HG02852 (cell line): ENCODE data around the gene BUB1B.

Experiments
- ATAC-seq: cut with Tn5 transposase; IDR thresholded peaks from one replicate; pipeline ENCODE4 v1.9.1; 2021; ENCODE audit warnings: mild to moderate bottlenecking, moderate library complexity; ENCODE audit not compliant: unreplicated experiment

The BUB1B gene

DNA sequence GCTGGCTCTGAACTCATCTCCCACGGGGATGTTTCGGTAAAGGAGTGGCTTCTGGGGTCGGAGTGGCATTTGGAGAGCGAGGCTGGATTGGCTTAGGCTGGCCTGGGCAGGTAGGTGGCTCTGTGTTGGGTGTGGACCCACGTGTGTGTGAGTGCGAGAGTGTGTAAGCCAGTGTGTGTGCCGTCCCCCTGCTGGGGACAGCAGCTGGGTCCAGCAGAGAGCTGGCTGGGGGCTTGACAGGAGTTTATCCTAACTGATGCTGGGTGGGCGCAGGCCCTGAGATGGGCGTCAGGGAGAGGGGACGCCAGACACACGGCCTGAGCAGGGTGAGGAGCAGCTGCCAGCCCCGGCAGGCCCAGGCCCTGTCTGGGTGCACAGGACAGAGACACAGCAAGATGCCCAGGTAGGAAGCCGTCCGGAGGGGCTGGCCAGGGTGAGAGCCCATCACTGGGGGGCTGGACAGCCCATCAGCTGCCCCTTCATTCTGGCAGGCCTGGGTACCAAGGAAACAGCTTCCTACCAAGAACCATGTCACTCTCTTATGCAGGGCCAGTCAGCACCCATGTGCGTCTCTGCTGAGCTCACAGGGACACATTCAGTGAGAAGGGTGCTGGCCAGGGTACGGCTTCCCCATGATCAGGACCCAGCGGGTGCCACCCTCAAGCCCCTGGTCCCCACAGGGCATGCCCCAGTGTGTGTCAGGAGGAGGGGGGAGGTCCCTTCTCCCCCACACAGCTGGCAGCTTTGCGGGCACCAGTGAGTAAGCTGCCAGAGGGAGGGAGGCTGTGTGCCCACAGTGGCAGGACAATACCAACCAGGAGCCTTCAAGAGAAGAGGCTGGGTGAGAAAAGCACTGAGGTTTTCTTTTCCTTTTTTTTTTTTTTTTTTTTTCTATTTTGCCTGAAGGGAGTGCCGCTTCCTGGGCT is 79.1 kb downstream of the BUB1B start:
- no peak for ATAC-seq

DNA sequence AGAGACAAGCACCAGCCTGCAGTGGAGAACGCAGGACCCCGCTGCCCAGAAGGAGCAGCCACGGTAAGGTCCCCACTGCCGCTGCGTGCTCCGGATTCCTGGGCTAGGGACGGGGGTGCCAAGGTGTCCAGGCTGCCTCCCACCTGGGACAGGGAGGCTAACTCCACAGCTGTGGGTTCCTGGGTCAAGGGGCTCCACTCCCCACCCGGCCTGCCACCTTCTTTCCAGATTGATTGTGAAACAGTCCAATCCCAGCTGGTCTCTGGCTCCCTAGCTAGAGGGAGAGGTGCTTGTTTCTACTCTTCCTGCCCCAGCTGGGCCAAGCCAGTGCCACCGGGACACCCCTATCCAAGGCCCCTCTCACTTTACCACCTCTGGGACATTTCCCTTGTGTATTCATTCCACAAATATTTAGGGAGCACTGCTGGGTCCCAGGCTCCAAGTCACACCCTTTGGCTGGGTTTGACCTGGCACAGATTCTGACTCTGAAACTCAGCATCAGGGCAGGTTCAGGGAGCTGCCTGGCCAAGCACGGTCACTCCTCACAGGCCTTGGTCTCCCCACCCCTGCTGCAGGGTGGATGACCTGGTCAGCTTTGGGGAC is 79.9 kb downstream of the BUB1B start:
- ATAC-seq = no peak

DNA sequence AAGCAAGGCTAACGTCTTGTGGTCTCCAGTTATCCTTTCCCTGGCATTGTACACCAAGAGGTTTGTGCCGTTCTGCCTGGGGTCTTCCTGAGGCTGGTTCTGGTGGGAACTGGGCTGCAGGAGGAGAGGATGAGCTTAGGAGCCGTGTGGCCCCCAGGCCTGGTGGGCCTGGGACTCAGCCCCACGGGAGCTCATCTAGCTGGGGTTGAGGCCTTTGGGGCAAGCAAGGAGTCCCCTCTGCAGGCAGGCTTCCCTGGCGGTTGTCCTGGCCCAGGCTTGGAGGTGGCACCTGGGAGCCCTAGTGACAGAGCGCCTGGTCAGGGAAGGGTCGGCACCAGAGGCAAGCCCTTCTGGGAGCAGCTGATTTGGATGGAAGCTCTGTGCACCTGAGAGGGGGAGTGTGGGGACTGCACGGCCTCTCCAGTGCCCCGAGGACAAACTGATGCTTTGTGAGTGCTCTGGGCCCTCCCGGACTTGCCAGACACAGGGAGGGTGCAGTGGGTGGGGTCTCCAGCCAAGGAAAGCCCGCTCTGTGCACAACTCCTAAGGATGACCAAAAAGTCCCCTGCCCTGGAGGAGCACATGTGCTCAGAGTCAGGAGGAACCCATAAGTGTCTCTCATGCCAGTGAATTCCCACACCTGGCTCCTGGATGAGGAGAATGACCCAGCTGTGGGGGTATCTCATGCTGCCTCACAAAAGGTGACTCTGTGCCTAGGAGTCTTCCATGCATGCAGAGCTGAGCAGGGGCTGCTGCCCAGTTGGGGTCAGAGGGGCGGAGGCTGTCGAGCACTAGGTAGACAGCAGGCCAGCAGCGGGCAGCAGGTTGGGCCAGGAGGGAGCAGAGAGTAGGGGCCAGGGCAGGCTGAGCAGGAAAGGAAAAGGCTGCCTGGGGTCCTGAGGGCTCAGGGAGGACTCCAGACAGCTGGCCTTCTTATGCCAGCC is 80.7 kb downstream of the BUB1B start:
- ATAC-seq = no peak

DNA sequence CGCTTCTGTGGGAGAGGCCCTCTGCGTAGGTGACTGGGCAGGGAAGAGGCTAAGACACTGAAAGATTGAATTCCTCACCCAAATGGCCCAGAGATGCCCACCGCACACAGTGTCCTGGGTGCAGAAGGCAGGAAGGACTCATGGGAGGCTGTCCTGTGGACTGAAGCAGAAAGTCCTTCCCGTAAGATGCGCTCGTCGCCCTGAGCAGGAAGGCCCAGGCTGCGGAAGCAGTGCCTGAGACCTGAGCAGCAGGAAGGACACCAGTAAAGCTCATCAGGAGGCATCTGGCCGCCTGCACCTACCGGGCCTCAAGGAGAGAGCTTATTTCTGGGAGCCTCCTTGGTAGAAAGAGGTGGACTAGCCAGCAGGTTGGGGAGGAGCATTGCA is 81.3 kb downstream of the BUB1B start:
- ATAC-seq = no peak

DNA sequence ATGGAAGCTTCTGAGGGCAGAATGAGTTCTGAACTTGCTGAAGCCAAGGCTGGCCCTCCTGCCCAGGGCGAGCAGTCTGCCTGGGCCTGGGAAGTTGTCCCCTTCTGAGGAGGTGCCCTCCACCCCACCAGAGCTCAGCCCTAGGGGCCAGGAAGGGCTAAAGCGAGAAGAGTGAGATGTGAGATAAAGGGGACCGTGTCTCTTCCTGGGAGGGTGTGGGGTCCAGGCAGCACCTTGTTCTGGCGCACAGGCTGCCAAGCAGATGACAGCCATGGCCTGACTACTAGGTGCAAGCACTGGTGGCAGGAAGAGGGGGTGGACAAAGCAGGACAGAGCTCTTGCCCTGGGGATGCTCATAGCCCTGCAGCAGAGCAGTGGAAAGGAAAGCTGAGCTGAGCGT is 81.7 kb downstream of the BUB1B start:
- no peak for ATAC-seq

DNA sequence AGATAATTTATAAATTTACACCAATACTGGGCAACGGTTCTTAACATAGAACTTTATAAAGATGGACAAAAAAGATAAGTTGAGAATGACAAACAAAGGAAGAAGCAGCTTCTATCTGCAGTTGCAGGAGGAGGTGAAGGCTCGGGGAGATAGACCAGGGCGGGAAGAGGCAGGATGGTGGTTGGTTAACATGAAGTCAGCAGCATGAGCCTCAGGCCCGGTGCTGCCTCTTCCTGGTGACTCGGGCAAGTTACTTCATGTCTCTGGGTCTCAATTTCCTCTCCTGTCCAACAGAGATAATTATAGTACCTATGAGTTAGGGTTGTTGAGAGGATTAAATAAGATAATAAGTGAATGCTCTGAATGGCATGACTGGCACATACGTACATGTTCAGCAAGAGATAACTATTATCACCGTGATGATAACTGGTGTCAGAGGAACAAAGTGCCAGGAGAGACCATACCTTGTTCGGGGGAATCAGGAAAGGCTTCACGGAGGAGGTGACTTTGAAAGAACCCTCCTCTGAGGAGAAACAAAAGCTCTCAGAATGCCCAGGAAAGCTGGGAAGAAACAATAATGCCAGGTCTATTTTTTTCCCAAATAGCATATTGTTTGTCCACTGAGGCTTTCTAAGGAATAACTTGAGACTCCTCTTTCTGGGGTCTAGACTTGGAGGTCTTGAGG is 82.4 kb downstream of the BUB1B start:
- ATAC-seq = no peak

DNA sequence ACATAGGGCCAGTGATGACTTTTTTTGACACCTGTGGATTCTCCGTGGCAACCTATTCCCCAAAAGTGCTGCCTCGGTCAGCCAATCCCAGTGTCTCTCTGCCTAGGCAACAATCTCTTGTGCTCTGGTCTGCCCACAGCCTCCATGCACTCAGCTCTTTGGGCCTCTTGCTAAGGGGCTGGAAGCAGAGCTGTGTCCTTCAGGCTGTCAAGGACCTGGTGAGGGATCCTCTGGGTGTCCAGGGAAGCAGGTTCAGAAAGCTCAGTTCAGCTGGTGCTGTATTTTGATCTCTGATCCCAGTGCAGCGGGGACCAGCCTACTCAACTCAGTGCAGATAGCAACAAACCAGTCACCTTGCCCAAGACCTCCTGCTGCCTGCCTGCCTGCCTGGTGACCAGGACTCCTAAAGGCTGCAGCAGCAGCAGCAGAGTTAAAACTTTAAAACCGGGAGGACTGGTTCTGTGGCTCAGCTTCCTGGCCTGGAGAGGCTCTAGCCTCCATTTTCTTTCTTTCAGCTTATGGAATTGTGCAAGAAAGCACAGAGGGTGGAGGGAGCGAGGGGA is 84.2 kb downstream of the BUB1B start:
- ATAC-seq = no peak

DNA sequence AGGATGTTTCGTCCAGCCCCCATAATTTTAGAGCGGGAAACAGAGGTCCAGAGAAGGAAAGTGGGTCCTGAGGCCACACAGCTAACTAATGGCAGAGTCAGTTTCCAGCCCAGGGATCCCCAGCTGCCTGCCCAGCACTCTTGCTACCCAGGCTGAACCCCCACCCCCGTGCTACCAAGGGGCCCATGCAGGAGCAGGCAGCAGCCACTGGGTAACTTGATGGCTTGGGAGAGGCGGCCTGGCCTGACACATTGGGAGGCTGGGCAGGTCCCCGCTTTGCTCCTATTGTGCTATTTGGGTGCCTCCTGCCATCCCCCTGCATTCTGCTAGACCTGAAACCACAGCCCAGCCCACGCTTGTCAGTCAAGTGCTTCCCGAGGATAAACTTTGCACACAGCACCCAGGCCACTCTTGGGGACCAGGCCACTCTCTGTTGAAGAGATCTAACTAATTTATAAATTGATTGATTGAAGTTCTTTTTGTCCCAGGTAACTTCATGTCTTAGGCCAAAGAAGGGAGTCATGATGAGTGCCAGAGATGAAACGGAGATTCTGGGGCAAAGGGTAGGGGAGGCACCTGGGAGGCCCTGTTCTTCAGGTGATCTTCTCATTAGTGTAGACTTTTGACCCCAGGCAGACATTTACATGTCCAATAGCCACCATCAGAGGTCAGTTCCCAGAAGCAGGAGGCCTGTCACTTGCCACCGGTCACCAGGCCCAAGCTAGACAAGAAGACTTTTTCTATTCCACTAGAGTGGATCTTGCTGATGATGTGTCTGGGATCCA is 85.0 kb downstream of the BUB1B start:
- no peak for ATAC-seq

DNA sequence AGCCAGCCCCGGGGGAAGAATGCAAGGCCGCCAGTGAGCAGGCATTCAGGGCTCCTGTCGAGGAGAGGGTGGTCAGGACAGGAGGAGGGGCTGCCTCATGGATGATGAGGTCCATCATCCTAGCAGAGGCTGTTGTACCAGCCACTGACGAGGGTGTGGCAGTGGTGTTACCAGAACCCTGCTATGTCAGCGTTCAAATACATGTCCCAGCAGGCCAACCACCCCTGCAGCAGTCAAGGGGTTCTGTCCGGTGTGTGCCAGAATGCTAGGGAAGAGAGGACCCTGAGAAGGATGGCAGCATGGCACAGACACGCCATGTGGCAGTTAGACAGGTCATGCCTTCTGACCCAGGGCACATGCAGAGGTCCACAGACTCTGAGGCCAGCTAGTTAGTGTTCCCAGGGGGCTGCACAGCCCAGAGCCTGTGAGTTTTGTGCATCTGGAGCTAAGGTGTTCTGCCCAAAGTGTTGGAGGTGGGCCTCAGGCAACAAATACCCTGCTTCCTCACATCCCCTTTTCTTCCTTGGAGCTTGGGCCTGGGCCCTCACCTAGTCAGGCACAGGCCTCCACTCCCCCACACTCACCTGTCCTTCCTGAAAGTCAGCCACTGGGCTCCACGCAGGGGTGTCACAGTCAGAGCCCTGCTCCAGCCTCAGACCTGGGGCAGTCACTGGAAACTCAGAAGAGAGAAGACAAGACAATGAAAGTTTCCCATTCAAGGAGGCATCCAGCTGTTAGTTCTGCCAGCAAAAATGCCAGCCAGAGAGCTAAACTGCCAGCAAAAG is 85.8 kb downstream of the BUB1B start:
- ATAC-seq = no peak

DNA sequence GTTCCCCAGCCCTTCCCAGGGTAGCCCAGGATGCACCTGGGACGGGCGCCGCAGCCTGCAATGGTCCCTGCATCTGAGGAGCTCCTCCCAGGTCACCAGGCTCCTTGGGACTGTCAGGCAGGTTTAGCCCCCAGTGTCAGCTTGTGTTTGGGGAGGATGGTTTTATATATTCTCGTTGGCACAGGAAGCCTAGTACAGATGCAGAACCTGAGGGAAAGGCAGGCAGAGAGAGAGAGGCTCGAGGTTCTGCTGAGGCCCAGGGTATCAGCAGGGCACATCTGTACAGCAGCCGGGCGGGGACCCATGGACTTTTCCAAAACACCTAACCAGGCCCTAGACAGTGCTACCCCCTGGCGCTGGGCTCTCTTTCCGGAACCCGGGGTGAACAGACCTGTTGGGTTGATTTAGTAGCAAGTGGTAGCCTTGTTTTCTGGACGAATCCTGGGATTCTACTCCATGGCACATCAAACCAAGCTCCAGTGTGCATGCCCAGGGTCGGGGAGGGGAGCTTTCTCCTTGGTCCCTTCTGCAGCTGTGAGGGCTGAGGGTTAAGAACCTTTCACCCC is 86.6 kb downstream of the BUB1B start:
- ATAC-seq = no peak

DNA sequence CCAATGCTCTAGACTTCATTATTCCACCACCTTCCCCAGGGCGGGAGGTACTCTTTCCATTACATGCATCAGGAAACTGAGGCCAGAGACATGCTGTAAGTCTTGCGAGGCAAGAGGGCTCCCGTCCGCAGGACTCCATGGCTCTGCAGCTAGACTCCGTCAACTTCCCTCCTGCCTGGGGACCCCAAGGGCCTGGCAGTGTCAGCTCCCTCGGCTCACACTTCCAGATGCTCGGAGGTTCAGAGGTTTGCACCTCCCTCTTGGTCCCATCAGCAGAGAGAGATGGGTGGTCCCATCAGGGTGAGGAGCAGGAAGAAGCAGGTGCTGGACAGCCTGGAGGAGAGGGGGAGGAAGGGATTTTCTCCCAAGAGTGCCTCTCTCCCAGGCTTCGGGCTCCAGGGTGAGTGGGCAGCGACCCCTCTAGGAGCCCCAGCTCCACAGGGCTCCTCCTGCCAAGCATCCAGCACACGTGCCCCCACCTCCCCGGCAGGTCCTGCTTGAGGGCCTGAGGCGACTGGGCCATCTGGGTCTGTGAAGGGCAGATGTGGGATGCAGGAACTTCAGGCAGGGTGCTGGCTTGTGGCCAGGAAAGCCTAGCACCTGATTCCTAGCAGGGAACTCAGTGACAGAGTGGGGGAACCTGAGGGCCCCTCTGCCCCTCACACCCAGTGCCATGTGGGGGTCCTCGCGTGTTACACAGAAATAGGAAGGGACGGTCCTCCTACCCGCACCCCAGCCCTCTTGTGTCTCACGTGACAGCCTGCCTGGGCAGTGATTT is 87.3 kb downstream of the BUB1B start:
- ATAC-seq = no peak

DNA sequence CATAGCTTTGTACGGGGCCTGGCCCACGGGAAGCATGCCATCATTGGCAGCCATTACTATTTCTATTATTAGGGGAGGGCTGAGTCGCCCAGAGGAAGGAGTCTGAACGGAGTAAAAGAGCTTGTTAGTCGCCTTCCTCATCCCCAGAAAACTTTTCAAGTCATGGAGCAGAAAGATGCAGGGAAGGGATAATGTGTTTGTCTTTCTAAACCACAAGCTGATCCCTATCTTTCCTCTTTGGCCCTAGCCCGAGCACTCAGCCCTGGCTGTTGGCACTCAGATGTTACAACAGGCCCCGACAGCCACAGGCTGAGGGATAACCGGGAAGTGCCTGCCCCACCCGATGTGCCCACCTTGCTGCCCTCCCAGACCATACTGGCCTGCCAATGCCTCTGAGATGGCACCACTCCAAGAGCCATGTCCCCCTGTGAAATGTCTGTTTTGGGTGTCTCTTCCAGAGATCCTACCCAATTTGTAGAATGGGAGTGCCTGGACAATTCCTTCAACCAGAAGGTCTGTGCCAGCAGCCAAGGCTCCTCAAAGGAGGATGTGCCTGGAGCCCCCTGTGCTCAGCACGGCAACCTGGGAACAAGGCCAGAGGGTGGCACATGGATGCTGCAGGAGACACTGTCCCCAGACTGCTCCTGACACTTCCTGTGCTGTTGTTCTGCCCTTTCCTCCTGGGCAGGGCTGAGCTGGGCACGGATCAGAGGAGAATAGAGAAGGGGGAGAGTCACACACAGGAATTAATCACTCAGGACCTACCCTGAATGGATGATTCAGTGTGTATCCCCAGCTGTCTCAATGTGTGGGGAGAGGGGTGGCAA is 88.8 kb downstream of the BUB1B start:
- no peak for ATAC-seq

DNA sequence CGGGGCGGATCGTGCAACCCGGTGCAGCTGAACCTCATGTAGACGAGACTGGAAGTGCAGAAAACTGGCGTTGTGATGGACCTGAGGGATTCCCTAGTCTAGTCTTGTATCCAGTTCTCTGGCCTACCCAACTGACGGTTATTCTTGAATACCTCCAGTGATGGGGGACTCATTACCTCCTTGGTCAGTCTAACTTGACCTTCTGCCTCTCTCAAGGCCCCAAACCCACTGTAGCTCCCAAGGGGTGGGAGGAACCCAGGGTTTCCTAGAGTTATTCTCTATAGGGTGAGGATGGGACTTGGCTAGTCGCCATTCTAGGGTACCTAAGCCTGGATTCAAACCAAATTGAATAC is 89.4 kb downstream of the BUB1B start:
- no peak for ATAC-seq

DNA sequence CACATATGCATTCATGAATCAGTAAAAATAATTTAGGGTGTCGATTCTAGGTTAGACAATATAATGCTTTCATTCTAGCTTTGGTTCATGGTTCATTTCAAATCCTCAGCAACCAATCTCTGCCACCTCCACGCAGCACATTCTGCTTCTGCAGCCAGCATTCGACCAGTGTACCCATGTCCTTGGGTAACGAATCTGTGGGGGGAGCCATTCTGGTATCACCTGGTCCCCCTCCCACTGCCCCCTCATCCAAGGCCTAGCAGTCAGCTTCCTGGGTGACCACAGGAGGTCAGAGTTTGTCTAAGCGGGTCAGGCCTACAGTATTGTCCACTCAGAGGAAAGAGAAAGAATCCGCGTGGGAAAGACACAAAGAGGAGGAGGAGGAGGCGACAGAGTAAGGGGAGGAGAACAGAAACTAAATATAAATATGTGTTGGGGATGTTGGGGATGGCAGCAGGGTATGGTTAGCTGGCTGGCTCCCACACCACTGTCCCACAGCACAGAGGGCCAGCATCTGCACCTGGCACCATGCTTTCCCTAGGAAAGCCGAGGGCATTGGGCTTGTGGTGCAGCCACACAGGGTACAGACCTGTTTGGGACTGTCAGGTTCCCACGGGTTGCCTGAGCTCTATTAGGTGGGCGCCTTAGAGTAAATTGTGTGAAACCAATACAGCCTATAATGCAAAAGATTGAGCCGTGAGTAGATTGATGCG is 90.1 kb downstream of the BUB1B start:
- ATAC-seq = no peak

DNA sequence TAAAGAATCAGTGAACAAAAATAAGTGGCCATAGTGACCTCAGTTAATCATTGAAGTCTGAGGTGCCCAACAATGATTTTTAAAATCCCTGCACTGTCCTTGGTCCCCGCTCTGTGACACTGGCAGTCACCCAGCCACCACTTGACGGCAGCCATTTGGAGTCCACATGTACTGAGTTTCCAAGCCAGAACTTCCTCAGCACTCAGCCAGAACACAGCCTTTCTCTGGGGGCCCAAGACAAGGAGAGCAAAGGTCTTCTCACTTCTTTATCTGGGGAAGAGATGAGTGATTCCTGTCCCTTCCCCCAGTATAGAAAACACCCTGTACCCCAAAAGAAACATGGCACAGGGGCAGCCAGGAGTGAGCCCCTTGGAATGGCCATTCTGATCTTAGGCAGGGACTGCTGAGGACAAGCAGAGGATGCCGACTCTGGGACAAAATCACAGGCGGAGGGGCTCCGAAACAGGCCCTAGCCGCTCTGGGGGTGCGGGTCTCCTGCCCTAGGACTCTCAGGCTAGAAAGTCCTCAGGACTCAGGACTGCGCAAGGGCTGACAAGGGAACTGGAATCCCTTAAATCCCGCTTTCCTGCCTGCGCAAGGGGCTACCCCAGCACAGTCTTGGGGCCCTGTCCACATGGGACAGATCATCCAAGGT is 90.7 kb downstream of the BUB1B start:
- no peak for ATAC-seq

DNA sequence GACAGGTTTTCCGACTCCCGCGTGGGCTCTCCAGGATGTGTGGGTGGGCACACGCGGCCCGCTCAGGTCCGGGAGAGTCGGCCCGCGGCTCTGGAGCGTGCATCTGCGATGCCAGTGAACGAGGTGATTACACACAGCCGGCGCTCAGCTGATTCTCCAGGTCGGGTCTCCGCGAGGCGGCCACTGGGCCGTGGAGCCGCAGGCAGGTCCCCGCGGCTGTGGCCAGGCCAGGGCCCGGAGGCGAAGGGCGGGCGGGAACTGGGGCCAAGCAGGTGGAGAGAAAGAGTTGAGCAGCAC is 91.2 kb downstream of the BUB1B start:
- no peak for ATAC-seq
